Mesothelial cell of epicardium (in vitro differentiated cells): ENCODE results near the gene PALD1. TPM values are rescaled to one million over a fixed set of nuclear protein-coding genes. Genes with fewer than 3 reads are reported as not detected.

ENCODE experiments used
- DNase-seq, 2 experiments: peaks; one replicate each; pipeline ENCODE4 v3.0.0; 2021; ENCODE audit warnings: low spot score in 2 of 2; ENCODE audit not compliant: unreplicated experiment in 2 of 2
- H3K27ac Mint-ChIP-seq: 2 replicates; pipeline ENCODE4 v1.8.0; 2021; ENCODE audit warnings: mixed read lengths
- H3K27me3 Mint-ChIP-seq: 2 replicates; pipeline ENCODE4 v1.8.0; 2021; ENCODE audit warnings: low read depth, mixed read lengths
- H3K36me3 Mint-ChIP-seq: 2 replicates; pipeline ENCODE4 v1.8.0; 2021; ENCODE audit warnings: mixed read lengths
- H3K4me1 Mint-ChIP-seq: 2 replicates; pipeline ENCODE4 v1.8.0; 2021; ENCODE audit warnings: mixed read lengths
- H3K4me3 Mint-ChIP-seq: 2 replicates; pipeline ENCODE4 v1.8.0; 2021; ENCODE audit warnings: mild to moderate bottlenecking, moderate library complexity, mixed read lengths
- H3K9me3 Mint-ChIP-seq: 2 replicates; pipeline ENCODE4 v1.8.0; 2021; ENCODE audit warnings: mixed read lengths
- total RNA-seq: library from RNA; stranded (reverse); gene quantifications from 3 replicates; pipeline ENCODE4 v1.2.1, GENCODE V29; 2021
- TF ChIP-seq, protein P1 (sequence below): fragments of 200-600 bp; sonication (generic); IDR thresholded peaks from one replicate; pipeline ENCODE4 v1.5.0; 2021; ENCODE audit warnings: antibody characterized with exemption; ENCODE audit not compliant: unreplicated experiment

The PALD1 gene
- total RNA-seq, 1 donor from 2014 or later, result 4.9 TPM

DNA sequence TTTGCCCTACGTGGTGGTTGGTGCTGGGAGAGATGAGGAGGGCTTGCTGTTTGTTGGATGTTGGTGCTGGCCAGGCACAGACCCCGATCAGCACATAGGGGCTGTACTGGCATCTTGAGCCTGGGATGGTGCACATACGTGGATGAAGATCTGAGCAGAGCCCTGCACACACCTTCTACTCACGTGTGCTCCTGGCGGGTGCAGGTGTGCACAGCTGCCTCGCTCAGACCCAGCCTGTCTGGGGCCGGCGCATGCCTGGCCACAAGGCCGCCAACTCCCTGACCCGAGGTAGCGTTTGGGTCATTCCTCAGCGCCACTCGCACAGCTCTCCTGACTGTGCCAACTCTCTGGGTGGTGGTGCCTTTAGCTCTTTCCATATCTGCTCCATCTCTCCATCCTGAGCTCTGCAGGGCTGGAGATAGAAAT is 18.6 kb downstream of the PALD1 start:
- H3K27ac Mint-ChIP-seq, result no peak overlapping the region

DNA sequence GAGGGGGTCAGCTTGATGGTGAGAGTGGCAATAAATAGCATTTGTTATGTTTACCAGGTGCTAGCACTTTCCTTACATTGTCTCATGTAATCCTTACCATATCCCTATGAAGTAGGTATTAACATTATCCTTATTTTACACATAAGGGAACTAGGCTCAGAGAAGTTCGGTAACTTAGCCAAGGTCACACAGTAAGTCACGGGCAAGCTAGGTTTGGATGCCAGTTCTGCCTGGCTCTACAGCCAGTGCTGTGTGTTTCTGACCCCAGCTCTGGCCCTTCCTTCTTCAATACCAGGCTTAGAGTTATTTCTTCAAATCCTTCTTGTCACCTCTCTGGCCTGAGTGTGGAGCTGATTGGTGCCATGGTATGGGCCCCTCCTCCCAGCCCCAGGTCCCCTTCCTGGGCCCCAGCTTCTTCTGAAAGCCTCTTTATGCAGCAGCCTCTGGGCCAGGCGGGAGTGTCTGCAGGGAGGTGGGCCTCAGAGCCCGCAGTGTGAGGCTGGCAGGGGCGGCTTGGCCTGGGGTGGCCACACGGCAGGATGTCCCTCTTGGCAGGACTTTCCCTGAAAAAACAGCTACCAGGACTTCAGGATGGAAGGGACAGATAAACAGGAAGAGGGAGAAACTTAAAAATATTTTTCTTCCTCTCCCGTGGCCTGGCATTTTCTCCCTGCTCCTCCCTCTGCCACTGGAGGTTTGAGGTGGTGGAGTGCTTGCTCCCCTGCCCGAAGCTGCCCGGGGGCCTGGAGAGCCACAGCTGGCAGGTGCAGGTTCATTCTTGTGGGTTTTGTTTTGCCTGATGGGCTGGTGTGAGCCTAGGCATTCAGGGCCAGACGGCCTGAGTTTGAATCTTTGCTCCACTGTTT is 20.6 kb downstream of the PALD1 start:
- Mint-ChIP-seq H3K4me1 (peaks cover 21% of the 10 kb centered on the region), H3K27me3 (no peaks in the 10 kb centered on the region), H3K4me3 (no peak overlapping the region), H3K9me3 (no peaks in the 10 kb centered on the region), H3K27ac (peak overlapping the region; percentile 25), H3K36me3 (no peaks in the 10 kb centered on the region)
- DNase-seq, result no peak
- TF ChIP-seq, protein P1, sequence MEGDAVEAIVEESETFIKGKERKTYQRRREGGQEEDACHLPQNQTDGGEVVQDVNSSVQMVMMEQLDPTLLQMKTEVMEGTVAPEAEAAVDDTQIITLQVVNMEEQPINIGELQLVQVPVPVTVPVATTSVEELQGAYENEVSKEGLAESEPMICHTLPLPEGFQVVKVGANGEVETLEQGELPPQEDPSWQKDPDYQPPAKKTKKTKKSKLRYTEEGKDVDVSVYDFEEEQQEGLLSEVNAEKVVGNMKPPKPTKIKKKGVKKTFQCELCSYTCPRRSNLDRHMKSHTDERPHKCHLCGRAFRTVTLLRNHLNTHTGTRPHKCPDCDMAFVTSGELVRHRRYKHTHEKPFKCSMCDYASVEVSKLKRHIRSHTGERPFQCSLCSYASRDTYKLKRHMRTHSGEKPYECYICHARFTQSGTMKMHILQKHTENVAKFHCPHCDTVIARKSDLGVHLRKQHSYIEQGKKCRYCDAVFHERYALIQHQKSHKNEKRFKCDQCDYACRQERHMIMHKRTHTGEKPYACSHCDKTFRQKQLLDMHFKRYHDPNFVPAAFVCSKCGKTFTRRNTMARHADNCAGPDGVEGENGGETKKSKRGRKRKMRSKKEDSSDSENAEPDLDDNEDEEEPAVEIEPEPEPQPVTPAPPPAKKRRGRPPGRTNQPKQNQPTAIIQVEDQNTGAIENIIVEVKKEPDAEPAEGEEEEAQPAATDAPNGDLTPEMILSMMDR, result no peak

More for the DNA sequence above, 18.6 kb downstream of the PALD1 start:
- Mint-ChIP-seq H3K9me3 (no peaks in the 10 kb centered on the region), H3K4me1 (peaks cover 18% of the 10 kb centered on the region), H3K27me3 (no peaks in the 10 kb centered on the region), H3K4me3 (no peak overlapping the region), H3K36me3 (no peaks in the 10 kb centered on the region)
- TF ChIP-seq, protein P1, result no peak
- no peak for DNase-seq

DNA sequence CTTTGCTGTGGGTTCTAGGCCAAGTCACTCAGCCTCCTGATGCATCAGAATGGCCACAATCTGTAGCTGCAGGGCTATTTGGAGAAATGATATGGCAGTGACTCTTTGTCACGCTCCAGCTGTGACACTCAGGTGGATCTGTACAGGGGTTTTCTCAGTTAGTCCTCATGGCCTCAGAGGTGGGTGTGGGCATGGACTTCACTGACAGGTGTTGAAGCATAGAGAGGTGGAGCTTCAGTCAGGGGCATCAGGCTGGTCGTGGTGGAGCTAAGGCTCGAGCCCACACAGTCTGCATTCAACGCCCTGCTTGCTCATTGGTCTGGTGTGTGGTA is 21.2 kb downstream of the PALD1 start:
- TF ChIP-seq, protein P1, result no peak
- no peak for DNase-seq

DNA sequence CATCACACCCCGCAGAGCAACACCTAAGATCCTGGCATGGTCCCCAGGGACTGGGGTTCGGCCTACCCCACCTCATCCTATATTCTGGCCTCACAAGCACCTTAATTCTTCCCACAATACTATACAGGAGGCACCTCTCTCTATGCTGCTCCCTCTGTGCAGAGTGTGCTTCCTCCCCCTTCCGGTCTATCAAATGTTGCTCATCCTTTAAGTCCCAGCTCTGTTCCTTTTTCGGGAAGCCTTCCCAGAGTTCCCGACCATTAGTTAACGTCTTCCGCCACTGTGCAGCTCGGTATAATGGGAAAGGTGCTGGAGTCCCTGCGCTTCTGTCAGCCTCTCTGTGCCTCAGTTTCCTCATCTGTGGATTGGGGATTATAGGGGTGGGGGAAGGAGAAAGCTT is 21.8 kb downstream of the PALD1 start:
- DNase-seq, result no peak
- H3K4me1 Mint-ChIP-seq, result peaks cover 21% of the 10 kb centered on the region
- no peaks in the 10 kb centered on the region for H3K9me3 Mint-ChIP-seq
- H3K36me3 Mint-ChIP-seq, result no peaks in the 10 kb centered on the region
- no peaks in the 10 kb centered on the region for H3K27me3 Mint-ChIP-seq
- H3K27ac Mint-ChIP-seq, result no peak overlapping the region
- TF ChIP-seq, protein P1, result no peak
- H3K4me3 Mint-ChIP-seq, result no peak overlapping the region

More for the DNA sequence above, 21.2 kb downstream of the PALD1 start:
- H3K27ac Mint-ChIP-seq, result no peak overlapping the region
- no peaks in the 10 kb centered on the region for H3K9me3 Mint-ChIP-seq
- H3K4me3 Mint-ChIP-seq, result no peak overlapping the region
- no peaks in the 10 kb centered on the region for H3K27me3 Mint-ChIP-seq
- H3K4me1 Mint-ChIP-seq, result peaks cover 21% of the 10 kb centered on the region
- no peaks in the 10 kb centered on the region for H3K36me3 Mint-ChIP-seq

DNA sequence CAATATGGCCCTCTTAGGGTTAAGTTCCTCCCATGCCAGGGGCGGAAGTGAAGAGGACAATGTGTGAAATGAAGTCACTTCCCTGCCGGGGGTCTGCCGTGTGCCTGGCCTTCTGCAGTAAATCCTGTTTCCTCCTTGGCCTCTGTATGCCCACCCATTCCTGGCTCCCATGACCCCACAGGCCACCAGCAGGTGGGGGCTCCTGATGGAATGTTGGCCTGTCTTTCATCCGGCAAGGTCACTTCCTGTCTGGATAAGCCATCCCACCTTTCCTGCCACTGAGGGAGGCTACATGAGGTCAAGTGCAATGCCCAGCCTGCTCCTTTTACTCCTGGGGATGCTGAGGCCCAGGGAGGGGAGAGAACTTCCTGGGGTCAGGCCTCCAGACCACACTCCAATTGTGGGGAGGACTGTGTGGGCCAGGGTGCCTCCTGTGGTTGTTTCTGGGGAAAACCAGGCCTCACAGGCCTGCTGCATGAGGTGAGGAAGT is 22.3 kb downstream of the PALD1 start:
- H3K27ac Mint-ChIP-seq, result no peak overlapping the region
- TF ChIP-seq, protein P1, result no peak
- H3K4me1 Mint-ChIP-seq, result peaks cover 21% of the 10 kb centered on the region
- no peaks in the 10 kb centered on the region for H3K27me3 Mint-ChIP-seq
- H3K9me3 Mint-ChIP-seq, result no peaks in the 10 kb centered on the region
- no peak overlapping the region for H3K4me3 Mint-ChIP-seq
- H3K36me3 Mint-ChIP-seq, result no peaks in the 10 kb centered on the region
- no peak for DNase-seq
